ENCODE measurements around the gene CECR2. TPM values are rescaled to one million over a fixed set of nuclear protein-coding genes. Genes with fewer than 3 reads are reported as not detected.

The CECR2 gene
- total RNA-seq, 1 experiment from 2014 or later: not detected

GRCh38 chr22:17475318-17476230 is 106.3 kb downstream of the CECR2 start:
- ATAC-seq (no peak), DNase-seq (no peak)
- intact Hi-C loops (cut with micrococcal nuclease): no loop called here
- POLR2A ChIA-PET (ENCODE audit: unreplicated experiment): no interaction called here
- no TSS peak for BruUV-seq (replicated peaks)
- Histone ChIP-seq H3K9ac (ENCODE audit: low read length) (no peak overlapping the region), H3K36me3 (ENCODE audit: low read depth, low read length) (no peaks in the 10 kb centered on the region), H3K4me2 (ENCODE audit: low read length) (no peak overlapping the region), H3K4me1 (ENCODE audit: insufficient read depth, low read length) (no peaks in the 10 kb centered on the region), H3K9me3 (ENCODE audit: low read length) (no peaks in the 10 kb centered on the region), H3K27me3 (ENCODE audit: low read length) (peaks cover 96% of the 10 kb centered on the region), H4K20me1 (ENCODE audit: low read length) (no peaks in the 10 kb centered on the region), H3K9me2 (replicated peaks; ENCODE audit: low read length) (no peaks in the 10 kb centered on the region), H3K79me2 (ENCODE audit: low read length) (no peaks in the 10 kb centered on the region), H3F3A (ENCODE audit: low read length, unreplicated experiment) (no peaks in the 10 kb centered on the region), H3K27ac (ENCODE audit: low read length) (no peak overlapping the region), H3K4me3 (ENCODE audit: low read length) (no peak overlapping the region), H2AFZ (ENCODE audit: low read length) (no peak overlapping the region)
- TF ChIP-seq CTCF (conservative IDR thresholded peaks at IDR 0.05; ENCODE audit: low read depth, low read length) (no peak), EZH2 (IDR thresholded peaks at IDR 0.05; ENCODE audit: low read length, unreplicated experiment) (no peak), EZH2phosphoT487 (IDR thresholded peaks at IDR 0.05; ENCODE audit: borderline replicate concordance, low read length) (no peak)
- CTCF ChIA-PET: interaction anchor here (0.5 kb wide), 1 partner anchor 273 kb away, joined by 4 read pairs; no protein-coding TSS in a partner anchor

- Histone ChIP-seq H3K4me1 (ENCODE audit: insufficient read depth, low read length) (no peaks in the 10 kb centered on the region), H3F3A (ENCODE audit: low read length, unreplicated experiment) (no peaks in the 10 kb centered on the region), H3K36me3 (ENCODE audit: low read depth, low read length) (no peaks in the 10 kb centered on the region), H3K9me3 (ENCODE audit: low read length) (no peaks in the 10 kb centered on the region), H3K27me3 (ENCODE audit: low read length) (peaks cover 85% of the 10 kb centered on the region), H3K27ac (ENCODE audit: low read length) (no peak overlapping the region), H3K4me2 (ENCODE audit: low read length) (no peak overlapping the region), H3K9me2 (replicated peaks; ENCODE audit: low read length) (no peaks in the 10 kb centered on the region), H3K79me2 (ENCODE audit: low read length) (no peaks in the 10 kb centered on the region), H3K9ac (ENCODE audit: low read length) (no peak overlapping the region), H4K20me1 (ENCODE audit: low read length) (no peaks in the 10 kb centered on the region), H2AFZ (ENCODE audit: low read length) (no peak overlapping the region), H3K4me3 (ENCODE audit: low read length) (no peak overlapping the region)
- CTCF ChIA-PET: no interaction called here
- ATAC-seq: no peak
- intact Hi-C loops (cut with micrococcal nuclease): no loop called here
- POLR2A ChIA-PET (ENCODE audit: unreplicated experiment): no interaction called here
- DNase-seq: no peak
- no peak for TF ChIP-seq EZH2phosphoT487 (IDR thresholded peaks at IDR 0.05; ENCODE audit: borderline replicate concordance, low read length)
- no peak for TF ChIP-seq CTCF (conservative IDR thresholded peaks at IDR 0.05; ENCODE audit: low read depth, low read length)
- TF ChIP-seq EZH2 (IDR thresholded peaks at IDR 0.05; ENCODE audit: low read length, unreplicated experiment): no peak
- BruUV-seq (replicated peaks): no TSS peak
These were observed 107.6 kb downstream of the CECR2 start for GRCh38 chr22:17476838-17477237.

GRCh38 chr22:17477391-17477833 is 108.2 kb downstream of the CECR2 start:
- no peak for DNase-seq
- no peaks in the 10 kb centered on the region for H3K4me1 ChIP-seq (ENCODE audit: insufficient read depth, low read length)
- H3F3A ChIP-seq (ENCODE audit: low read length, unreplicated experiment): no peaks in the 10 kb centered on the region
- H3K4me3 ChIP-seq (ENCODE audit: low read length): no peak overlapping the region
- no peak overlapping the region for H2AFZ ChIP-seq (ENCODE audit: low read length)
- H3K79me2 ChIP-seq (ENCODE audit: low read length): no peaks in the 10 kb centered on the region
- ChIA-PET POLR2A (ENCODE audit: unreplicated experiment) (no interaction called here), CTCF (no interaction called here)
- H3K9me3 ChIP-seq (ENCODE audit: low read length): no peaks in the 10 kb centered on the region
- ATAC-seq: no peak
- intact Hi-C loops (cut with micrococcal nuclease): no loop called here
- TF ChIP-seq CTCF (conservative IDR thresholded peaks at IDR 0.05; ENCODE audit: low read depth, low read length) (no peak), EZH2 (IDR thresholded peaks at IDR 0.05; ENCODE audit: low read length, unreplicated experiment) (no peak), EZH2phosphoT487 (IDR thresholded peaks at IDR 0.05; ENCODE audit: borderline replicate concordance, low read length) (no peak)
- H3K36me3 ChIP-seq (ENCODE audit: low read depth, low read length): no peaks in the 10 kb centered on the region
- H3K9me2 ChIP-seq (replicated peaks; ENCODE audit: low read length): no peaks in the 10 kb centered on the region
- H4K20me1 ChIP-seq (ENCODE audit: low read length): no peaks in the 10 kb centered on the region
- H3K27ac ChIP-seq (ENCODE audit: low read length): no peak overlapping the region
- peaks cover 80% of the 10 kb centered on the region for H3K27me3 ChIP-seq (ENCODE audit: low read length)
- H3K4me2 ChIP-seq (ENCODE audit: low read length): no peak overlapping the region
- no TSS peak for BruUV-seq (replicated peaks)
- H3K9ac ChIP-seq (ENCODE audit: low read length): no peak overlapping the region
